ENCODE data around the gene ZNF454. TPM values are rescaled to one million over a fixed set of nuclear protein-coding genes. Genes with fewer than 3 reads are reported as not detected.

ZNF454 gene
- total RNA-seq, 1 donor from 2014 or later = 1.6 TPM

GRCh38 chr5:178998441-178998840, 57.4 kb downstream of the ZNF454 start:
- H3K9me3 Mint-ChIP-seq (ENCODE audit: unreplicated experiment) = peaks cover 23% of the 10 kb centered on the region
- DNase-seq (ENCODE audit: extremely low spot score, unreplicated experiment) = no peak
- H3K27ac Mint-ChIP-seq (ENCODE audit: unreplicated experiment) = no peak overlapping the region
- TF ChIP-seq, protein P1, sequence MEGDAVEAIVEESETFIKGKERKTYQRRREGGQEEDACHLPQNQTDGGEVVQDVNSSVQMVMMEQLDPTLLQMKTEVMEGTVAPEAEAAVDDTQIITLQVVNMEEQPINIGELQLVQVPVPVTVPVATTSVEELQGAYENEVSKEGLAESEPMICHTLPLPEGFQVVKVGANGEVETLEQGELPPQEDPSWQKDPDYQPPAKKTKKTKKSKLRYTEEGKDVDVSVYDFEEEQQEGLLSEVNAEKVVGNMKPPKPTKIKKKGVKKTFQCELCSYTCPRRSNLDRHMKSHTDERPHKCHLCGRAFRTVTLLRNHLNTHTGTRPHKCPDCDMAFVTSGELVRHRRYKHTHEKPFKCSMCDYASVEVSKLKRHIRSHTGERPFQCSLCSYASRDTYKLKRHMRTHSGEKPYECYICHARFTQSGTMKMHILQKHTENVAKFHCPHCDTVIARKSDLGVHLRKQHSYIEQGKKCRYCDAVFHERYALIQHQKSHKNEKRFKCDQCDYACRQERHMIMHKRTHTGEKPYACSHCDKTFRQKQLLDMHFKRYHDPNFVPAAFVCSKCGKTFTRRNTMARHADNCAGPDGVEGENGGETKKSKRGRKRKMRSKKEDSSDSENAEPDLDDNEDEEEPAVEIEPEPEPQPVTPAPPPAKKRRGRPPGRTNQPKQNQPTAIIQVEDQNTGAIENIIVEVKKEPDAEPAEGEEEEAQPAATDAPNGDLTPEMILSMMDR (IDR thresholded peaks at IDR 0.05) = no peak
- no peaks in the 10 kb centered on the region for H3K36me3 Mint-ChIP-seq (ENCODE audit: unreplicated experiment)
- no peaks in the 10 kb centered on the region for H3K4me1 Mint-ChIP-seq (ENCODE audit: unreplicated experiment)
- H3K27me3 Mint-ChIP-seq (ENCODE audit: unreplicated experiment) = peaks cover 3% of the 10 kb centered on the region
- H3K4me3 Mint-ChIP-seq (ENCODE audit: unreplicated experiment) = no peak overlapping the region

GRCh38 chr5:179006564-179006963, 65.6 kb downstream of the ZNF454 start:
- Mint-ChIP-seq H3K27me3 (ENCODE audit: unreplicated experiment) (no peaks in the 10 kb centered on the region), H3K36me3 (ENCODE audit: unreplicated experiment) (no peaks in the 10 kb centered on the region), H3K9me3 (ENCODE audit: unreplicated experiment) (peaks cover 50% of the 10 kb centered on the region), H3K4me1 (ENCODE audit: unreplicated experiment) (no peaks in the 10 kb centered on the region), H3K4me3 (ENCODE audit: unreplicated experiment) (no peak overlapping the region), H3K27ac (ENCODE audit: unreplicated experiment) (no peak overlapping the region)
- DNase-seq (ENCODE audit: extremely low spot score, unreplicated experiment) = no peak
- TF ChIP-seq, protein P1 (IDR thresholded peaks at IDR 0.05) = no peak

DNA sequence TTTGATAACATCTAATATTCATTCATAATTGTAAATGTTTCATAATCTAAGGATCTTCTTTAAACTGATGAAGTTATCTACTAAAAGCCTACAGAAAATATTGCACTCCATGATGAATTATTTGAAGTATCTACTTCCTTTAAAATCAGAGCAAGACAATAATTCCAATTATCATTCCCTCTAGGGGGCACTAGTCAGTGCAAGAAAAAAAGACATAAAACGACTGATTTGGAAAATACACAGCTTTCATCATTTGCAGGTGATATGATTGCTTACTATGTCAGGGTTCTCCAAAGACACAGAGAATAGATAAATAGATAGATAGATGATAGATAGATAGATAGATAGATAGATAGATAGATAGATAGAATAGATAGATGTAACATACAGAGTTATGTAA, 67.7 kb downstream of the ZNF454 start:
- TF ChIP-seq, protein P1 (IDR thresholded peaks at IDR 0.05) = no peak
- Mint-ChIP-seq H3K36me3 (ENCODE audit: unreplicated experiment) (no peaks in the 10 kb centered on the region), H3K4me3 (ENCODE audit: unreplicated experiment) (no peak overlapping the region), H3K27ac (ENCODE audit: unreplicated experiment) (no peak overlapping the region), H3K9me3 (ENCODE audit: unreplicated experiment) (peaks cover 47% of the 10 kb centered on the region), H3K4me1 (ENCODE audit: unreplicated experiment) (no peaks in the 10 kb centered on the region), H3K27me3 (ENCODE audit: unreplicated experiment) (no peaks in the 10 kb centered on the region)
- no peak for DNase-seq (ENCODE audit: extremely low spot score, unreplicated experiment)

Other genes starting within 250 kb of the ZNF454 start
- gene ZNF354A, start 210.5 kb upstream of the ZNF454 start, total RNA-seq = 15.7 and 16.8 TPM in 2 replicates
- gene ZNF354B, start 81.2 kb upstream of the ZNF454 start, total RNA-seq = 18.9 and 20.0 TPM in 2 replicates
- gene ZFP2, start 45.3 kb upstream of the ZNF454 start, total RNA-seq = 1.2 and 1.7 TPM in 2 replicates
- gene GRM6, start 54.1 kb downstream of the ZNF454 start, total RNA-seq = not detected in 2 replicates
- gene ZNF879, start 82.6 kb downstream of the ZNF454 start, total RNA-seq = 4.2 and 5.2 TPM in 2 replicates
- 4.6 and 6.3 TPM in 2 replicates for gene ZNF354C, start 119.2 kb downstream of the ZNF454 start, total RNA-seq

Measured in osteocyte (in vitro differentiated cells).